Neural crest cell (in vitro differentiated cells): ENCODE measurements around the gene CCNT1. TPM values are rescaled to one million over a fixed set of nuclear protein-coding genes. Genes with fewer than 3 reads are reported as not detected.

ENCODE experiments used
- DNase-seq: peaks from one replicate; pipeline ENCODE4 v3.0.0; 2021; ENCODE audit warnings: low read depth, mixed read lengths, low spot score
- H3K27ac Mint-ChIP-seq: one replicate; pipeline ENCODE4 v1.8.0; 2021; ENCODE audit warnings: mild to moderate bottlenecking, mixed read lengths; ENCODE audit not compliant: unreplicated experiment
- H3K27me3 Mint-ChIP-seq: 2 replicates; pipeline ENCODE4 v1.8.0; 2021; ENCODE audit warnings: low read depth, mild to moderate bottlenecking, mixed read lengths
- H3K36me3 Mint-ChIP-seq: 2 replicates; pipeline ENCODE4 v1.8.0; 2021; ENCODE audit warnings: low read depth, mild to moderate bottlenecking, mixed read lengths
- H3K4me1 Mint-ChIP-seq: 2 replicates; pipeline ENCODE4 v1.8.0; 2021; ENCODE audit warnings: mixed read lengths
- H3K4me3 Mint-ChIP-seq: one replicate; pipeline ENCODE4 v1.8.0; 2021; ENCODE audit warnings: mild to moderate bottlenecking, mixed read lengths
- H3K9me3 Mint-ChIP-seq: 2 replicates; pipeline ENCODE4 v1.8.0; 2021; ENCODE audit warnings: mixed read lengths
- CTCF ChIP-seq: fragments of 200-600 bp; sonication (generic); conservative IDR thresholded peaks from 2 replicates; pipeline ENCODE4 v1.5.0; 2021; ENCODE audit warnings: antibody characterized with exemption, mild to moderate bottlenecking
- total RNA-seq: library from RNA; stranded (reverse); gene quantifications from 2 replicates; pipeline ENCODE4 v1.2.1, GENCODE V29; 2021

The CCNT1 gene
- total RNA-seq, 1 donor from 2014 or later, result 57.0 TPM

- Mint-ChIP-seq H3K4me1 (peaks cover 44% of the 10 kb centered on the region), H3K27ac (no peak overlapping the region)
- no peak for DNase-seq
Measured at GRCh38 chr12:48680861-48681260, 35.6 kb downstream of the CCNT1 start.

GRCh38 chr12:48678551-48679185, 37.8 kb downstream of the CCNT1 start:
- peaks cover 2% of the 10 kb centered on the region for H3K27me3 Mint-ChIP-seq
- no peak overlapping the region for H3K27ac Mint-ChIP-seq
- H3K9me3 Mint-ChIP-seq, result no peaks in the 10 kb centered on the region
- H3K4me3 Mint-ChIP-seq, result peak overlapping the region; percentile 88
- peaks cover 44% of the 10 kb centered on the region for H3K4me1 Mint-ChIP-seq
- no peak for DNase-seq
- TF ChIP-seq CTCF, result no peak
- peaks cover 20% of the 10 kb centered on the region for H3K36me3 Mint-ChIP-seq

More at GRCh38 chr12:48680861-48681260, 35.6 kb downstream of the CCNT1 start:
- Mint-ChIP-seq H3K27me3 (peaks cover 2% of the 10 kb centered on the region), H3K9me3 (no peaks in the 10 kb centered on the region), H3K36me3 (peaks cover 20% of the 10 kb centered on the region), H3K4me3 (peak overlapping the region; percentile 100)
- TF ChIP-seq CTCF, result no peak

- no peak for TF ChIP-seq CTCF
- H3K4me3 Mint-ChIP-seq, result no peak overlapping the region
Measured at GRCh38 chr12:48671231-48671856, 45.2 kb downstream of the CCNT1 start.

GRCh38 chr12:48668996-48669395, 47.5 kb downstream of the CCNT1 start:
- H3K27ac Mint-ChIP-seq, result no peak overlapping the region
- H3K9me3 Mint-ChIP-seq, result no peaks in the 10 kb centered on the region

More at GRCh38 chr12:48671231-48671856, 45.2 kb downstream of the CCNT1 start:
- H3K9me3 Mint-ChIP-seq, result no peaks in the 10 kb centered on the region
- no peaks in the 10 kb centered on the region for H3K27me3 Mint-ChIP-seq
- DNase-seq, result no peak
- H3K27ac Mint-ChIP-seq, result no peak overlapping the region
- H3K36me3 Mint-ChIP-seq, result peaks cover 19% of the 10 kb centered on the region
- H3K4me1 Mint-ChIP-seq, result no peaks in the 10 kb centered on the region

GRCh38 chr12:48659863-48660262, 56.6 kb downstream of the CCNT1 start:
- no peaks in the 10 kb centered on the region for H3K4me1 Mint-ChIP-seq
- H3K36me3 Mint-ChIP-seq, result peaks cover 4% of the 10 kb centered on the region
- no peaks in the 10 kb centered on the region for H3K9me3 Mint-ChIP-seq
- no peak for TF ChIP-seq CTCF
- no peak overlapping the region for H3K4me3 Mint-ChIP-seq
- no peak for DNase-seq
- no peaks in the 10 kb centered on the region for H3K27me3 Mint-ChIP-seq
- H3K27ac Mint-ChIP-seq, result no peak overlapping the region

More at GRCh38 chr12:48668996-48669395, 47.5 kb downstream of the CCNT1 start:
- H3K27me3 Mint-ChIP-seq, result no peaks in the 10 kb centered on the region
- H3K4me1 Mint-ChIP-seq, result no peaks in the 10 kb centered on the region
- DNase-seq, result no peak
- peaks cover 19% of the 10 kb centered on the region for H3K36me3 Mint-ChIP-seq
- H3K4me3 Mint-ChIP-seq, result no peak overlapping the region
- no peak for TF ChIP-seq CTCF
